Lung (tissue), 12 donors: Measurements from ENCODE around the gene RAB37. TPM values are rescaled to one million over a fixed set of nuclear protein-coding genes. Genes with fewer than 3 reads are reported as not detected.

Experiments
- ATAC-seq: fragments of 200-7000 bp; cut with Tn5 transposase; one replicate; pipeline ENCODE4 v1.9.1; 2020; ENCODE audit warnings: moderate number of reproducible peaks; ENCODE audit not compliant: insufficient read depth, low FRiP score
- DNase-seq, 3 donors: peaks; one replicate each; pipeline ENCODE4 v3.0.0-alpha.2; 2013 to 2017
- H3K27ac ChIP-seq, 2 donors: one replicate each; pipeline ENCODE4 v1.5.1; 2013; ENCODE audit warnings: mild to moderate bottlenecking in 2 of 2, moderate library complexity in 2 of 2, control low read depth in 1 of 2, inconsistent platforms in 1 of 2, low read depth in 1 of 2, low read length in 1 of 2
- H3K27me3 ChIP-seq, 3 donors: one replicate each; pipeline ENCODE4 v1.5.1; 2013; ENCODE audit warnings: low read length in 2 of 3; ENCODE audit not compliant: control insufficient read depth in 3 of 3, insufficient read depth in 3 of 3
- H3K36me3 ChIP-seq, 4 donors: one replicate each; pipeline ENCODE4 v1.5.1; 2013; ENCODE audit warnings: low read length in 4 of 4, mild to moderate bottlenecking in 1 of 4, moderate library complexity in 1 of 4; ENCODE audit not compliant: control insufficient read depth in 4 of 4, insufficient read depth in 4 of 4
- H3K4me1 ChIP-seq, 5 donors: one replicate each; pipeline ENCODE4 v1.5.1; 2013; ENCODE audit warnings: low read length in 5 of 5, mild to moderate bottlenecking in 2 of 5, moderate library complexity in 1 of 5; ENCODE audit not compliant: control insufficient read depth in 5 of 5, insufficient read depth in 5 of 5
- H3K4me3 ChIP-seq: one replicate; pipeline ENCODE4 v1.5.1; 2013; ENCODE audit warnings: mild to moderate bottlenecking, control low read depth, moderate library complexity
- H3K9ac ChIP-seq, 2 donors: one replicate each; pipeline ENCODE4 v1.5.1; 2013; ENCODE audit warnings: low read length in 2 of 2, control low read depth in 1 of 2; ENCODE audit not compliant: insufficient read depth in 1 of 2
- H3K9me3 ChIP-seq, 4 donors: one replicate each; pipeline ENCODE4 v1.5.1; 2013; ENCODE audit warnings: low read length in 3 of 4, mild to moderate bottlenecking in 1 of 4, moderate library complexity in 1 of 4; ENCODE audit not compliant: control insufficient read depth in 4 of 4, insufficient read depth in 3 of 4
- WGBS, 2 donors: extraction: QIAGEN DNeasy Blood & Tissue Kit; methylation state at CpG; one replicate each; pipeline ENCODE4 v1.1.7; 2013; 5-methylcytosine and 5-hydroxymethylcytosine counted together
- polyA plus RNA-seq, 2 donors: library from polyadenylated mRNA; stranded (reverse); fragments of 200-250 nt; gene quantifications; one replicate each; pipeline ENCODE4 v1.2.1, GENCODE V29; 2013
- total RNA-seq, 2 donors: library from RNA; depleted of rRNA in 1 of 2; stranded (reverse); fragments of >200 nt in 1 of 2; gene quantifications; one replicate each; pipeline ENCODE4 v1.2.1, GENCODE V29; 2014 to 2021
- TF ChIP-seq, protein P1 (sequence below): IDR thresholded peaks from 2 replicates; pipeline ENCODE4 v1.5.1; 2012; ENCODE audit warnings: mild to moderate bottlenecking; ENCODE audit errors: control extremely low read depth, extremely low read depth
- donor health status: control.
- donor health status: control.
- donor health status: Bipolar disorder and iron deficiency.
- donor health status: healthy.
- donor health status: DM: yes; HTN: yes; CAD: no.

The RAB37 gene
- total and polyA plus RNA-seq, 4 donors, result 3.2 to 7.3 (median 5.9) TPM

DNA sequence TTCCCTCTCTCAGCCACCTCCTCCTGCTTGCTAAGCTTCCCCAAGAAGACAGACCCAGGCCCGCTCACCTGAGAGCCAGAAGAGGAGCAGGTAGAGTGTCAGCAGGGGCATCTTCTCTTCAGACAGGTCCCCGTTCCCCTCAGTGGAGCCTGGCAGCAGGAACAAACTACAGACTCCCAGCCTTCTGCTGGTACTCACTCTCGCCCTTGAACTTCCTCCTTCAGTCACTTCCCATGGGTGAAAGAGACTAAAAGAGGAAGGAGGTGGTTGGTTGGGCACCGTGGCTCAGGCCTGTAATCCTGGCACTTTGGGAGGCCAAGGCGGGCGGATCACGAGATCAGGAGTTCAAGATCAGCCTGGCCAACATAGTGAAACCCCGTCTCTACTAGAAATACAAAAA is 24.3 kb upstream of the RAB37 start, which contains the start of gene CD300LF:
CD300LF (minus strand) TSS at position 168 of the 400 bp plus-strand sequence; CDS start at position 111, 57 bp downstream.
- no peaks in the 10 kb centered on the region for H3K9me3 ChIP-seq
- H3K36me3 ChIP-seq, result no peaks in the 10 kb centered on the region
- no peak within 1 kb of the TSS for H3K9ac ChIP-seq
- H3K27ac ChIP-seq, result peak within 1 kb of the TSS in 1 of 2 donors; percentile 26
- TF ChIP-seq, protein P1, sequence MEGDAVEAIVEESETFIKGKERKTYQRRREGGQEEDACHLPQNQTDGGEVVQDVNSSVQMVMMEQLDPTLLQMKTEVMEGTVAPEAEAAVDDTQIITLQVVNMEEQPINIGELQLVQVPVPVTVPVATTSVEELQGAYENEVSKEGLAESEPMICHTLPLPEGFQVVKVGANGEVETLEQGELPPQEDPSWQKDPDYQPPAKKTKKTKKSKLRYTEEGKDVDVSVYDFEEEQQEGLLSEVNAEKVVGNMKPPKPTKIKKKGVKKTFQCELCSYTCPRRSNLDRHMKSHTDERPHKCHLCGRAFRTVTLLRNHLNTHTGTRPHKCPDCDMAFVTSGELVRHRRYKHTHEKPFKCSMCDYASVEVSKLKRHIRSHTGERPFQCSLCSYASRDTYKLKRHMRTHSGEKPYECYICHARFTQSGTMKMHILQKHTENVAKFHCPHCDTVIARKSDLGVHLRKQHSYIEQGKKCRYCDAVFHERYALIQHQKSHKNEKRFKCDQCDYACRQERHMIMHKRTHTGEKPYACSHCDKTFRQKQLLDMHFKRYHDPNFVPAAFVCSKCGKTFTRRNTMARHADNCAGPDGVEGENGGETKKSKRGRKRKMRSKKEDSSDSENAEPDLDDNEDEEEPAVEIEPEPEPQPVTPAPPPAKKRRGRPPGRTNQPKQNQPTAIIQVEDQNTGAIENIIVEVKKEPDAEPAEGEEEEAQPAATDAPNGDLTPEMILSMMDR, result no peak
- peak in 1 of 3 donors; percentile 11 for DNase-seq
- peaks cover 0 to 4% (median 0%) of the 10 kb centered on the region in 5 donors for H3K4me1 ChIP-seq
- ATAC-seq, result peak; percentile 61
- peaks cover 0 to 2% (median 2%) of the 10 kb centered on the region in 3 donors for H3K27me3 ChIP-seq
- peak within 1 kb of the TSS; percentile 2 for H3K4me3 ChIP-seq
- WGBS, 2 donors, result 21 to 64% methylated on average over 8 of the region's 8 CpGs

DNA sequence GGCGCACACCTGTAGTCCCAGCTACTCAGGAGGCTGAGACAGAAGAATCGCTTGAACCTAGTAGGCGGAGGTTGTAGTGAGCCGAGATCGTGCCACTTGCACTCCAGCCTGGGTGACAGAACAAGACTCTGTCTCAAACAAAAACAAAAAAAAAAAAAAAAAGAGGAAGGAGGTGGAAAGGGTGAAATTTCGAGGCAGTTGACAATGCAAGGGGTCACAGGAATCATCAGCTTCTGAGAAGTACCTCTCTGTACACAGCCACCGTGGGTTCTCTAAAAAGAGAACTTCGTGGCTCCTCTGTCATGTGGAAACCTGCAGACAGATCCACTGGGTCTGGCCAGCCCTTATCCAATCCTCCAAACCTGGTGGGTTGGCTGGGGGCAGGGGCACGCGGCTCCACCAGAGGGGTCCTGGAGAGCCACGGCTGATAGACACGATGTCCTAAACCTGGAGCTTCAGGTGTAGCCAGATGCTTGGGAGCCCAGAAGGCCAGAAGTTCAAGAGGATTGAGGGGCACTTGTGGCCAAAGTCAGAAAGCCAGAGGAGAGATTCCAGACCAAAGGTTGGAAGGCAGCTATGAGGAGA is 23.8 kb upstream of the RAB37 start:
- DNase-seq, result no peak
- no peak overlapping the region for H3K9ac ChIP-seq
- no peaks in the 10 kb centered on the region for H3K36me3 ChIP-seq
- ATAC-seq, result no peak
- no peak overlapping the region for H3K4me3 ChIP-seq
- WGBS, 2 donors, result 61 to 71% methylated on average over 12 of the region's 12 CpGs
- TF ChIP-seq, protein P1, result no peak
- peaks cover 0 to 2% (median 2%) of the 10 kb centered on the region in 3 donors for H3K27me3 ChIP-seq
- H3K9me3 ChIP-seq, result no peaks in the 10 kb centered on the region
- H3K27ac ChIP-seq, result no peak overlapping the region
- peaks cover 0 to 4% (median 0%) of the 10 kb centered on the region in 5 donors for H3K4me1 ChIP-seq

DNA sequence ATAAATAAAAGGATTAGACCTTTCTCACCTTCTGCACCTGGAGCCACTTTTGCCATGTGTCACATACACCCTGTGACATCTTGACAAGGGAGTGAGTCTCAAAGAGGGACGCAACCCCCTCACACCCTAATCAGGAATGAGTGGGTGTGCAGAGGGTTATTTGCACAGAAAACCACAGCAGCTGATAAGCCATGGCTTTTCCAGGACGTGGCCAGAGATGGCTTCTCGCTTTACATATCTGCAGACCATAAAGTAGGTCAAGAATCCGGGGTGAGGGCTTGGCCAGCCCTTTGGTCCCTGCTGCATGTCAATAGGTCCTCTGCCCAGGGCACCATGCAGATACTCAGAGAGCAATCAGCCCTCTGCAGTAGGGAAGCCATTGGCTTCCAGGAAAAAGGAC is 21.9 kb upstream of the RAB37 start:
- DNase-seq, result no peak

More for the DNA sequence above, 21.9 kb upstream of the RAB37 start:
- no peaks in the 10 kb centered on the region for H3K36me3 ChIP-seq
- 36 to 57% methylated on average over 4 of the region's 4 CpGs for WGBS, 2 donors
- H3K27ac ChIP-seq, result peak overlapping the region in 1 of 2 donors; percentile 3
- H3K4me1 ChIP-seq, result peaks cover 0 to 4% (median 0%) of the 10 kb centered on the region in 5 donors
- ATAC-seq, result peak; percentile 68
- TF ChIP-seq, protein P1, result no peak
- H3K4me3 ChIP-seq, result no peak overlapping the region
- H3K9me3 ChIP-seq, result no peaks in the 10 kb centered on the region
- no peak overlapping the region for H3K9ac ChIP-seq
- peaks cover 0 to 2% (median 2%) of the 10 kb centered on the region in 3 donors for H3K27me3 ChIP-seq
